ENCODE data around the gene NCAN. TPM values are rescaled to one million over a fixed set of nuclear protein-coding genes. Genes with fewer than 3 reads are reported as not detected.
A peak's percentile ranks its signal among the peaks of the same experiment; 100 is the strongest.

NCAN gene
- total and polyA plus RNA-seq, 2 of the 8 experiments (the other 6 are each of a cell fraction or from before 2014, with no cell fraction given): 2.7 TPM

- no peak overlapping the region for H3K18ac ChIP-seq (ENCODE audit: extremely low read depth, low read length)
- H3K9me3 ChIP-seq (ENCODE audit: insufficient read depth in 2 of 2, low read depth in 1 of 2, low read length in 1 of 2): no peaks in the 10 kb centered on the region
- H3K14ac ChIP-seq (ENCODE audit: insufficient read length): no peak overlapping the region
- no peak overlapping the region for H2BK120ac ChIP-seq (replicated peaks; ENCODE audit: low read depth, low read length)
- H2AFZ ChIP-seq (ENCODE audit: low read length): no peak overlapping the region
- no peak overlapping the region for H2BK5ac ChIP-seq (ENCODE audit: low read depth, low read length)
- H3K79me1 ChIP-seq (ENCODE audit: low read depth, low read length): peaks cover 4% of the 10 kb centered on the region
- H2BK15ac ChIP-seq (ENCODE audit: low read length): no peak overlapping the region
- POLR2A ChIA-PET (ENCODE audit: partially characterized antibody): interaction anchor here (0.6 to 4.5 kb wide), 5 partner anchors 10 to 232 kb away, joined by 3 to 37 read pairs (median 3); partner anchors contain the start of gene NR2C2AP
- H3K4me2 ChIP-seq (ENCODE audit: insufficient read depth in 1 of 2, low read depth in 2 of 2, low read length in 2 of 2): peak overlapping the region in 1 of 2 experiments; percentile 13; a peak in 1 of 4 replicates
- peaks cover 2 to 15% (median 5%) of the 10 kb centered on the region in 4 experiments; a peak in 4 of 8 replicates for H3K36me3 ChIP-seq (ENCODE audit: control insufficient read depth in 2 of 4, insufficient read depth in 4 of 4, low read length in 3 of 4)
- DNase-seq (ENCODE audit: low read depth in 1 of 2, low spot score in 2 of 2) (no peak), FAIRE-seq (no peak)
- CTCF ChIA-PET (ENCODE audit: partially characterized antibody): interaction anchor here (1.1 to 1.5 kb wide), 3 partner anchors 9 to 67 kb away, joined by 3 to 4 read pairs (median 4); partner anchors contain the start of gene NR2C2AP
- H3K23me2 ChIP-seq (ENCODE audit: low read depth, low read length): peaks cover 3% of the 10 kb centered on the region; the same call in 1 of the 2 replicates
- H3K9ac ChIP-seq (replicated peaks in 1 of 4; ENCODE audit: extremely low read depth in 1 of 4, low read depth in 3 of 4, low read length in 3 of 4): no peak overlapping the region
- no peak overlapping the region for H4K8ac ChIP-seq (ENCODE audit: extremely low read depth, insufficient read depth, low read length)
- no peaks in the 10 kb centered on the region for H3K27me3 ChIP-seq (replicated peaks in 1 of 4; ENCODE audit: control insufficient read depth in 3 of 4, extremely low read depth in 1 of 4, insufficient read depth in 3 of 4, low read length in 3 of 4)
- H3K27ac ChIP-seq (ENCODE audit: low read depth, low read length): no peak overlapping the region
- H3K4me3 ChIP-seq (ENCODE audit: extremely low read depth in 1 of 4, insufficient read depth in 2 of 4, low read depth in 3 of 4, low read length in 4 of 4): no peak overlapping the region
- no peak overlapping the region for H4K5ac ChIP-seq (ENCODE audit: insufficient read length, low read depth, low read length)
- no peak overlapping the region for H3K56ac ChIP-seq (replicated peaks; ENCODE audit: insufficient read length, low read depth, low read length)
- H3K79me2 ChIP-seq (ENCODE audit: control insufficient read depth in 1 of 2, insufficient read depth in 2 of 2, low read length in 2 of 2): peaks cover 0 to 18% of the 10 kb centered on the region in 2 experiments; a peak in 2 of 4 replicates
- no peak overlapping the region for H2AK5ac ChIP-seq (ENCODE audit: low read depth, low read length)
- H4K20me1 ChIP-seq (replicated peaks in 1 of 2; ENCODE audit: control insufficient read depth in 1 of 2, insufficient read depth in 2 of 2, low read length in 2 of 2): peaks cover 0 to 8% of the 10 kb centered on the region in 2 experiments
- no peak overlapping the region for H2BK12ac ChIP-seq (ENCODE audit: low read depth, low read length)
- no peak overlapping the region for H2BK20ac ChIP-seq (ENCODE audit: low read length)
- H3K23ac ChIP-seq (ENCODE audit: insufficient read length): no peak overlapping the region
- no peak overlapping the region for H4K91ac ChIP-seq (replicated peaks; ENCODE audit: insufficient read length, low read length)
- no peak overlapping the region for H3K4ac ChIP-seq (replicated peaks; ENCODE audit: insufficient read length, low read depth, low read length)
- H3K4me1 ChIP-seq (replicated peaks in 1 of 4; ENCODE audit: control insufficient read depth in 3 of 4, insufficient read depth in 4 of 4, low read length in 3 of 4): no peaks in the 10 kb centered on the region
- WGBS, 2 experiments (ENCODE audit: extremely low coverage in 1 of 2, insufficient coverage in 1 of 2, insufficient read length in 1 of 2, insufficient replicate concordance in 2 of 2, low coverage in 1 of 2, low lambda C conversion rate in 2 of 2, missing lambda C conversion rate in 1 of 2): 85% methylated on average over 5 of the region's 5 CpGs; no CpG with 5 or more reads in 1 of the 2 experiments
- TF ChIP-seq SUZ12 (IDR thresholded peaks at IDR 0.05; ENCODE audit: low read length) (no peak), POLR2A (IDR thresholded peaks at IDR 0.05; ENCODE audit: control extremely low read depth in 1 of 2, low read depth in 2 of 2, low read length in 2 of 2) (no peak), CHD2 (IDR thresholded peaks at IDR 0.05; ENCODE audit: low read length) (no peak), CBX8 (IDR thresholded peaks at IDR 0.05; ENCODE audit: borderline replicate concordance, low read depth, low read length) (no peak), EP300 (IDR thresholded peaks at IDR 0.05; ENCODE audit: borderline replicate concordance in 1 of 2, low read depth in 2 of 2, low read length in 2 of 2) (no peak), TBP (IDR thresholded peaks at IDR 0.05; ENCODE audit: low read depth, low read length) (no peak), POLR2AphosphoS5 (IDR thresholded peaks at IDR 0.05; ENCODE audit: low read depth, low read length) (no peak), RNF2 (IDR thresholded peaks at IDR 0.05; ENCODE audit: borderline replicate concordance, low read depth, low read length, missing control alignments, poor library complexity, severe bottlenecking) (no peak), ATF2 (IDR thresholded peaks at IDR 0.05; ENCODE audit: low read length) (no peak), NRF1 (IDR thresholded peaks at IDR 0.05; ENCODE audit: low read depth, low read length) (no peak), MAFK (IDR thresholded peaks at IDR 0.05; ENCODE audit: low read depth, low read length) (no peak), GTF2F1 (IDR thresholded peaks at IDR 0.05; ENCODE audit: borderline replicate concordance, low read depth, low read length) (no peak)
Measured at GRCh38 chr19:19193926-19194325, 17.8 kb upstream of the NCAN start.
